Activated naive CD4-positive, alpha-beta T cell treated with anti-CD3 and anti-CD28 coated beads, Interleukin-2, amount 50 U/mL, for 24 hours (primary cell): ENCODE data around the gene LUZP2.

Experiments used
- H3K27ac Mint-ChIP-seq: one replicate; pipeline ENCODE4 v1.8.0; 2021; ENCODE audit warnings: mild to moderate bottlenecking, mixed read lengths
- H3K27me3 Mint-ChIP-seq: one replicate; pipeline ENCODE4 v1.8.0; 2021; ENCODE audit warnings: mixed read lengths
- H3K36me3 Mint-ChIP-seq: one replicate; pipeline ENCODE4 v1.8.0; 2021; ENCODE audit warnings: mixed read lengths
- H3K4me1 Mint-ChIP-seq: one replicate; pipeline ENCODE4 v1.8.0; 2021; ENCODE audit warnings: mixed read lengths
- H3K4me3 Mint-ChIP-seq: one replicate; pipeline ENCODE4 v1.8.0; 2021; ENCODE audit warnings: mild to moderate bottlenecking, mixed read lengths
- H3K9me3 Mint-ChIP-seq: one replicate; pipeline ENCODE4 v1.8.0; 2021; ENCODE audit warnings: mixed read lengths

LUZP2 gene

GRCh38 chr11:24642648-24643047 lies 145.8 kb downstream of the LUZP2 start:
- Mint-ChIP-seq H3K36me3 (no peaks in the 10 kb centered on the region), H3K4me1 (no peaks in the 10 kb centered on the region), H3K9me3 (no peaks in the 10 kb centered on the region), H3K4me3 (no peak overlapping the region), H3K27me3 (no peaks in the 10 kb centered on the region), H3K27ac (no peak overlapping the region)

DNA sequence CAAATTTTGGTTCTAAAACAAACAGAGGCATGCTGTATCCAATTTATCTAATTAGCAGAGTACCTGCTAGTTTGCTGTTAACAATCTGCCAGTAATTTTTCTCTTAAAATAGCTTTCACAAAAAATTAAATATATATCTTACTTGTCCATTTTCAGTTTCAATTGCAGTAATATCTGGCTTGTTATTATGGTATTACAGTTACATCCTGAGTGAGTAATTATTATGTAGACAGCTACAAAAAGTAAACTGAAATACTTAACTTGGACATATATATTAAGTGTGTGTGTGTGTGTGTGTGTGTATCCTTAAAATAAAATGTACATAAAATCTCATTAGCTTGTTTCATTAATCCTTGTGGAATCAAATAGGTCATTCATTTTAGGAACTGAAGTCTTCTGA lies 148.7 kb downstream of the LUZP2 start:
- Mint-ChIP-seq H3K4me3 (no peak overlapping the region), H3K27ac (no peak overlapping the region), H3K4me1 (no peaks in the 10 kb centered on the region), H3K27me3 (no peaks in the 10 kb centered on the region), H3K36me3 (no peaks in the 10 kb centered on the region), H3K9me3 (no peaks in the 10 kb centered on the region)

GRCh38 chr11:24651873-24652272 lies 155.0 kb downstream of the LUZP2 start:
- Mint-ChIP-seq H3K27ac (no peak overlapping the region), H3K4me1 (no peaks in the 10 kb centered on the region), H3K9me3 (no peaks in the 10 kb centered on the region), H3K36me3 (no peaks in the 10 kb centered on the region), H3K4me3 (no peak overlapping the region), H3K27me3 (no peaks in the 10 kb centered on the region)

GRCh38 chr11:24653901-24654300 lies 157.0 kb downstream of the LUZP2 start:
- no peak overlapping the region for H3K4me3 Mint-ChIP-seq
- H3K4me1 Mint-ChIP-seq: no peaks in the 10 kb centered on the region
- H3K9me3 Mint-ChIP-seq: no peaks in the 10 kb centered on the region
- H3K27me3 Mint-ChIP-seq: no peaks in the 10 kb centered on the region
- H3K36me3 Mint-ChIP-seq: no peaks in the 10 kb centered on the region
- H3K27ac Mint-ChIP-seq: no peak overlapping the region

DNA sequence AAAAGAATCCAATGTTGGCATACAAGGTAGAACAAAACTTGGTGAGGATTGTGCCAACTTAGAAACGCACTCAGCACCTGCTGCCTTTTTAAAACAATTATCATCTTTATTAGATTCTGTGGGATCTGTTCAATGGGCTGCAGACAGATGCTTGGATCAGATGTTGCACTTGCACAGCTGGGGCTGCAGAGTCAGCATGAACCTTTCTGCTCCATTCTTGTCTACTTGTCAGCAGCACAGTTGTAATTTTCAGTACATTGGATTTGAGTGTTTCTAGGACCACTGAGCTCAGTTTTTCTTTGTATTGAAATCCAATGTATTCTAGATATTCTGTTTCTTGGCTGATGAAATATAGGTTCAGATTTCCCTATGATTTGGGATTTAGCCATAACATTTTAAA lies 164.5 kb downstream of the LUZP2 start:
- no peak overlapping the region for H3K27ac Mint-ChIP-seq

DNA sequence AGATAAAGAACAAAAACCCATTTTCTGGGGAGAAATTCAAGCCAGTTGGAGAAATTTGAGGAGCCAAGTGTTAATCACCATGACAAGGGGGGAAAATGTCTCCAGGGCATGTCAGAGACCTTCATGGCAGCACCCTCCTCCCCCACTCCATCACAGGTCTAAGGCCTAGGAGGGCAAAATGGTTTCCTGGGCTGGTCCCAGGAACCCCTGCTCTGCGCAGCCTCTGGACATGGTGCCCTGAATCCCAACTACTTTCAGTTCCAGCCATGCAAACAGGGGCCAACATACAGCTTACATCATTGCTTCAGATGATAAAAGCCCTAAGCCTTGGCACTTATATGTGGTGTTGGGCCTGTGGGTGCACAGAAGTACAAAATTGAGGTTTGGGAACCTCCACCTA lies 167.5 kb downstream of the LUZP2 start:
- H3K36me3 Mint-ChIP-seq: no peaks in the 10 kb centered on the region
- no peak overlapping the region for H3K27ac Mint-ChIP-seq
- H3K9me3 Mint-ChIP-seq: peaks cover 15% of the 10 kb centered on the region
- H3K27me3 Mint-ChIP-seq: no peaks in the 10 kb centered on the region
- H3K4me3 Mint-ChIP-seq: no peak overlapping the region
- H3K4me1 Mint-ChIP-seq: no peaks in the 10 kb centered on the region

More for the DNA sequence above, 164.5 kb downstream of the LUZP2 start:
- Mint-ChIP-seq H3K4me3 (no peak overlapping the region), H3K36me3 (no peaks in the 10 kb centered on the region), H3K27me3 (no peaks in the 10 kb centered on the region), H3K9me3 (peaks cover 15% of the 10 kb centered on the region), H3K4me1 (no peaks in the 10 kb centered on the region)

DNA sequence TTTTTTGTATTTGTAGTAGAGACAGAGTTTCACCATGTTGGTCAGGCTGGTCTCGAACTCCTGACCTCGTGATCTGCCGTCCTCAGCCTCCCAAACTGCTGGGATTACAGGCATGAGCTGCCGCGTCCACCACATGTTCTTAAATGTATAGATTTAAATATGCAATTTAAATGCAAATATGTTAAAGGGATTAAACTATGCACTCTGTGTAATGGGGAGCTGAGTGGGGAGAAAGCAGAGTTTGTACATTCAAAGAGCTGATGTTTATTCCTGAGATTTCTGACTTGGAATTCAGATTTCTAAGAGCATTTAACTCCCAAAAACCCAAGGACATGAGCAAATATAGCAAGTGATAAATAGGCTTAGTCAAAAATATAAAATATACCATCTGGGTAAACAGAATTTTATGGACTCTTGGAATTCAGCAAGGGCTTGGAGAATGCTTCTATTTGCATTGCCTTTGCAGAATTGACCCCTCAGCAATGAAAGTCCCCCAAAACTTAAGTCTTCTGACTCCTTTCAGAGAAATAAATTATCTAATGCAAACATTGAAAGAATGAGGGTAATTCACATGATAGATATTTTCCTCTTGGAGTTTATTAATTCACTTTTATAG lies 170.6 kb downstream of the LUZP2 start:
- H3K27me3 Mint-ChIP-seq: no peaks in the 10 kb centered on the region
- H3K4me3 Mint-ChIP-seq: no peak overlapping the region
- no peaks in the 10 kb centered on the region for H3K4me1 Mint-ChIP-seq
- peaks cover 10% of the 10 kb centered on the region for H3K9me3 Mint-ChIP-seq
- no peaks in the 10 kb centered on the region for H3K36me3 Mint-ChIP-seq
- no peak overlapping the region for H3K27ac Mint-ChIP-seq

DNA sequence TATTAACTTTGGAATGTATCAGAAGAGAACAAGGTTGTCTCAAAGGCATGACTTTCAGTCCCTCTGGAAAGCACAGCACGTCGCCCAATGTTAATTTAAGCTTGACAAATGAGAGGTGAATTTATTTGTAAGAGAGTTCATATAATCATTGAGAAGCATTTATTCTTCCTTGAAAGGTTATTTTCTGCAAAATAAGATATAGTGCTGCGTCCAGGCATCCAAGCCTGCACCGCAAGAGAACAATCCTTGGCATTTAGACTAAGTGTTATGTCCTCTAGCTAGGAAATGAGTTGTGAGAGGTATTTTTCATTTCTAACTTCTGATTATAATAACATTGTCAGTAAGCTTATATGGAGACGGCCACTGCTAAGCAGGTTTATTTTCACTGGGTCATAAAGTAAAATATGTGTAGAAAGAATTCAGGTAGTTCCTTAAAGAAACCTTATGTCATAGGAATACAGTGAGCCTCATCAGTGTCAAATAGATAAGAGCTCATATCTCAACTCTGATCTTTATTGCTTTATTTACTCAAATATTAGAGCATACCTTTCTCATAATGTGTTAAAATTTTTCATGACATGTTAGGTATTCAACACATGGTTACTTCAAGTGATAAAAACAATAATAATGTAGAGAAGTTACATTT lies 182.0 kb downstream of the LUZP2 start:
- Mint-ChIP-seq H3K9me3 (no peaks in the 10 kb centered on the region), H3K27ac (no peak overlapping the region), H3K4me3 (no peak overlapping the region), H3K27me3 (no peaks in the 10 kb centered on the region), H3K4me1 (no peaks in the 10 kb centered on the region), H3K36me3 (no peaks in the 10 kb centered on the region)

- Mint-ChIP-seq H3K4me1 (no peaks in the 10 kb centered on the region), H3K27me3 (no peaks in the 10 kb centered on the region), H3K9me3 (no peaks in the 10 kb centered on the region), H3K4me3 (no peak overlapping the region), H3K27ac (no peak overlapping the region), H3K36me3 (no peaks in the 10 kb centered on the region)
Measured at GRCh38 chr11:24679821-24680351, 183.0 kb downstream of the LUZP2 start.

DNA sequence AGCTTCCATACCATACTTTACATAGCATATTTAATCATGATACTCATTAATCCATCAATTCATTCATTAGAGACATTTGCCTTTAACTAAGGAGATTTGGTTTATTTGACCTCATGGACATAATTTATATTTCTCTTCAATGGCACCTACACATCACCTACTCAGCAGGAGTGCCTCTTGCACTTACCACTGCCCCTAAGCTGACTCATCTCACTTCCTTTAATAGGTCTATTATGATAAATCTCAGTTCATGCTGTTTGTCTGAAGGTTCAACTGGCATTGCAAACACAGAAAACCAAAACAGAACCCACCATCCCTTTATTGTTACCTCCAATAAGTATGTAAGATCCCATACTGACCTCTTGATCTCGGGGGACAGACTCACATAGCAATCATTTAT lies 186.7 kb downstream of the LUZP2 start:
- no peaks in the 10 kb centered on the region for H3K27me3 Mint-ChIP-seq
- no peaks in the 10 kb centered on the region for H3K9me3 Mint-ChIP-seq
- H3K4me3 Mint-ChIP-seq: no peak overlapping the region
- no peak overlapping the region for H3K27ac Mint-ChIP-seq
- H3K4me1 Mint-ChIP-seq: no peaks in the 10 kb centered on the region
- H3K36me3 Mint-ChIP-seq: no peaks in the 10 kb centered on the region

DNA sequence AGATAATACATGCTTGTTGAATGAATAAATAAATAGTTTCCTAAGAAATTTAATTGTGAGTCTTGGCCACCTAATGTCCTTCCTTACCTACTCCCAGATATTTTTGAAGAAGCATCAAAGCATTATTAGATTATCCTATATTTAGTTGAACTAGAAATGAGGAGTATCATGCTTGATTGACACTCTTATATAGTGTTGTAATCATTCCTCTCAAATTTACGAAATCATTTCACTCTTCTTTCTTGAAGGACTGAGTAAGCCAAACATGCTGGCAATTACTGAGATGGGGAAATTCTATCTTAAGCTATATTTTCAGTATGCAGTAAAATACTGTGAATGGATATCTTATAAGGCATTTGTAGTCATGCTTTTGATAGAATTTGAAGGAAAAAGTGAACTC lies 189.0 kb downstream of the LUZP2 start:
- H3K9me3 Mint-ChIP-seq: no peaks in the 10 kb centered on the region
- no peaks in the 10 kb centered on the region for H3K27me3 Mint-ChIP-seq
- H3K27ac Mint-ChIP-seq: no peak overlapping the region
- no peaks in the 10 kb centered on the region for H3K36me3 Mint-ChIP-seq
- no peak overlapping the region for H3K4me3 Mint-ChIP-seq
- no peaks in the 10 kb centered on the region for H3K4me1 Mint-ChIP-seq

GRCh38 chr11:24687531-24688147 lies 190.8 kb downstream of the LUZP2 start:
- Mint-ChIP-seq H3K27me3 (no peaks in the 10 kb centered on the region), H3K36me3 (no peaks in the 10 kb centered on the region), H3K4me1 (no peaks in the 10 kb centered on the region), H3K4me3 (no peak overlapping the region), H3K9me3 (no peaks in the 10 kb centered on the region), H3K27ac (no peak overlapping the region)

DNA sequence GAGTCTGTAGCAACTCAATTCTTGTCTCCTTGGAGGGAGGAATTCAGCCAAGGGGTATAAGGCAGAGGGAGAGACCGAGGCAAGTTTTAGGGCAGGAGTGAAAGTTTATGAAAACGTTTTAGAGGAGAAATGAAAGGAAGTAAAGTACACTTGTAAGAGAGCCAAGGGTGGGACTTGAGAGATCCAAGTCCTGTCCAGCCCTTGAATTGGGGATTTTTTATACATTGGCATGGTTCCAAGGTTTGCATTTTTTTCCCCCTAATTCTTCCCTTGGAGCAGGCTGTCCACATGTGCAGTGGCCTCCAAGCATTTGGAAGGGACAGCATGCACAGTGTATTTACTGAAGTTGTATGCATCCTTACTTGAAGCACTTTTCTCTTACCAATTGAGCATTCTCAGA lies 192.1 kb downstream of the LUZP2 start:
- Mint-ChIP-seq H3K36me3 (no peaks in the 10 kb centered on the region), H3K4me3 (no peak overlapping the region), H3K27ac (no peak overlapping the region), H3K27me3 (no peaks in the 10 kb centered on the region), H3K9me3 (peaks cover 5% of the 10 kb centered on the region), H3K4me1 (no peaks in the 10 kb centered on the region)

DNA sequence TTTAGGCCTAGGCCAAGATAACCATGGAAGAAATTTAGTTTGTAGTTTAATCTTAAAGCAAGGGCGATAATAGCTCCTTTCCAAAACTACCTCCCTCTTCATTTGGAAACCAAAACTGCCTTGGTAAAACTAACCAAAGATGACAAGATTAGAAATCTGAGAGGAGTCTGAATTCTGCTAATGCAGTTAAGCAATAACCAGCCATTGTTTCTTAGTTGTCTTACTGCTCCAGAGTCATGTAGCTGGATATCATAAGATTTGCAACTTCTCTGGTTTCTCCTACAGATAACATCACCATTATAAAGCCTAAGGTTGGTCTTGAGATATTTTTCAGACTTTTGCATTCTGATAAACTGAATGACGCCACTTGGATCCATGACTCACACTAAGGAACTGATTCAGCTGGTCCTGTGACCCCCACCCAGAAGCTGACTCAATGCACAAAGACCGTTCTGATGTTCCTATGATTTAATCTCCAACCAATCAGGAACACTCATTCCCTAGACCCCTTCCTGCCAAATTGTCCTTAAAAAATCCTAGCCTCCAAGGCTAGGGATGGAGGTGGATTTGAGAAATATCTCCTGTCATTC lies 200.8 kb downstream of the LUZP2 start:
- no peaks in the 10 kb centered on the region for H3K4me1 Mint-ChIP-seq
- no peak overlapping the region for H3K27ac Mint-ChIP-seq
- no peaks in the 10 kb centered on the region for H3K36me3 Mint-ChIP-seq
- H3K9me3 Mint-ChIP-seq: peaks cover 16% of the 10 kb centered on the region
- H3K27me3 Mint-ChIP-seq: no peaks in the 10 kb centered on the region
- H3K4me3 Mint-ChIP-seq: no peak overlapping the region

DNA sequence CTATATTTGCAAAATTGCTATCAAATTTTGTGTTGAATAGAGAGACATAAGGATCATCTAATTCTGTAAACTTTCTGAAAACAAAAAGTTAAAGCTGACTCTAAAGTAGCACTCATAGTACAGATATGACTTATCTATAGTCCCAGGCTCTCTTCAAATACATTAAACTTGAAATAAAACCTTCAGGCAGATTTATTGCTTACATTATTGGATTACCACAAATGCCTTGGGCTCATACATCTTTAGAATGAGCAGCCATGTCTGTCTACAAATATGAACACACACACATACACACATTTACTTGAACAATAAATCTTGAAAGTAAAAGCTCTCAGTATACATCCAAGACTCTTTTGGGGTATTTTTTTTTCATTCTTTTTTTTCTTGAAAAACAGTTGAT lies 207.9 kb downstream of the LUZP2 start:
- Mint-ChIP-seq H3K4me1 (no peaks in the 10 kb centered on the region), H3K27me3 (no peaks in the 10 kb centered on the region), H3K4me3 (no peak overlapping the region), H3K9me3 (peaks cover 21% of the 10 kb centered on the region), H3K36me3 (no peaks in the 10 kb centered on the region), H3K27ac (no peak overlapping the region)

DNA sequence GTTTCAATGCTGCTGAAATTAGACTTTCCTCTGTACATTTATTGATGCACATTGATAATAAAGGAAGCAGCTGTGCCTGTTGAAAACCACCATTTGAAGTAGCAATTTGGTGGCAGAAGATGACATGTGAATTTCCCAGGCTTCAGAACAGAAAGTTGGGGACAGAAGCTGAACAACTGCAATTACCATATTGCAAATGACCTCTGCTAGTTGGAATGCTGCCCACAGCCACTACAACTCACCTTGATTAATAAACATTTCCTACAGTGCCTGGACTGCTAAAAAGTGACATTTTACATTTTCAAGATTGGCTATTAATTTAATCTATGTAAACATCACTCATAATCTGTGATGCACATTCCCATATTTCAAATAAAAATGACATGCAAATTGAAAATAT lies 208.6 kb downstream of the LUZP2 start:
- Mint-ChIP-seq H3K36me3 (no peaks in the 10 kb centered on the region), H3K27ac (no peak overlapping the region), H3K4me1 (no peaks in the 10 kb centered on the region), H3K27me3 (no peaks in the 10 kb centered on the region), H3K9me3 (peaks cover 22% of the 10 kb centered on the region), H3K4me3 (no peak overlapping the region)
